Hematopoietic multipotent progenitor cell (in vitro differentiated cells): ENCODE results near the gene C1QL1. TPM values are rescaled to one million over a fixed set of nuclear protein-coding genes. Genes with fewer than 3 reads are reported as not detected.
A peak's percentile ranks its signal among the peaks of the same experiment; 100 is the strongest.
"Not testable (repeated sequence)": the region's sequence is repeated elsewhere in the genome, so short reads cannot be mapped to it uniquely, and the experiment has no call there.

Experiments used
- DNase-seq, 3 donors: peaks; one replicate each; pipeline ENCODE4 v3.0.0-alpha.2; 2011 to 2015; ENCODE audit warnings: low read depth in 2 of 3, low spot score in 2 of 3
- total RNA-seq: library from RNA; depleted of rRNA; stranded (reverse); fragments of >200 nt; gene quantifications from one replicate; pipeline ENCODE4 v1.2.3, GENCODE V29; 2012

C1QL1 gene
- total RNA-seq, 1 donor, result not detected

DNA sequence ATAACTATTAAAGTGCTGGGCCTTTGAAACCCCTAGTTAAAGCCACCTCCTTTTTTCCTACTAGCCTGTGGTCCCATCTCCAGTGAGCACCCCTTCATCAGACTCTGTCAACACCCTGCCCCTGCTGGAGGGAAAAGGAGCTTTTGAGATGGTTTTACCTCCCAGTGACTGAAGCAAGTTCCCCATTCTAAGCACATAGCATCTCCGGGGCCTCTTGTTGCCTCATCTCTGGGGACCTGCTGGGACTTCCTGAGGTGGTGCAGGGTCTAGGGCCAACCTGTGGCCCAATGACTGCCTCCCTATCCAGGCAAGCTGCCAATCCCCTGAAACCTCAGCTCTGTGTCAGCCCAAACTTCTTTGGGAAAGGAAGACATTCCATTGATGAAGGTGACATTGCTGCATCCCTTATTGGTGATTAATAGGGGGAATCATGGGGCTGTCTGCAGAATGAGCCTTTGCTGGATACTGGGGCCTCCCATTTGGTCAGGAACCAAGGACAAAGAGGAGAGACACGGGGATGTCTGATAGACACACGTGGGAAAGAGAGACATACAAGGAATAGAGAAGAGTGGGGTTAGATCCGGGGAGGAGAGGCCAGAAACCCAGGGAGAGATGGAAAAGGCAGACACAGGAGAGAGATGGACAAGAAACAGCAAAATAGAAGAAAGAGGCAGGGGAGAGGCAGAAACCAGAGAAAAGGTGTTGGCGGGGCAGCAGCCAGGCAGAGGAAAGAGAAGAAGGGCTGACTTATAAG, 2.4 kb downstream of the C1QL1 start:
- peak in 1 of 3 donors; percentile 74 for DNase-seq

- no peak for DNase-seq
Observed at GRCh38 chr17:44961921-44962350, 6.2 kb downstream of the C1QL1 start.

GRCh38 chr17:44960691-44961090, 7.4 kb downstream of the C1QL1 start:
- DNase-seq, result no peak

DNA sequence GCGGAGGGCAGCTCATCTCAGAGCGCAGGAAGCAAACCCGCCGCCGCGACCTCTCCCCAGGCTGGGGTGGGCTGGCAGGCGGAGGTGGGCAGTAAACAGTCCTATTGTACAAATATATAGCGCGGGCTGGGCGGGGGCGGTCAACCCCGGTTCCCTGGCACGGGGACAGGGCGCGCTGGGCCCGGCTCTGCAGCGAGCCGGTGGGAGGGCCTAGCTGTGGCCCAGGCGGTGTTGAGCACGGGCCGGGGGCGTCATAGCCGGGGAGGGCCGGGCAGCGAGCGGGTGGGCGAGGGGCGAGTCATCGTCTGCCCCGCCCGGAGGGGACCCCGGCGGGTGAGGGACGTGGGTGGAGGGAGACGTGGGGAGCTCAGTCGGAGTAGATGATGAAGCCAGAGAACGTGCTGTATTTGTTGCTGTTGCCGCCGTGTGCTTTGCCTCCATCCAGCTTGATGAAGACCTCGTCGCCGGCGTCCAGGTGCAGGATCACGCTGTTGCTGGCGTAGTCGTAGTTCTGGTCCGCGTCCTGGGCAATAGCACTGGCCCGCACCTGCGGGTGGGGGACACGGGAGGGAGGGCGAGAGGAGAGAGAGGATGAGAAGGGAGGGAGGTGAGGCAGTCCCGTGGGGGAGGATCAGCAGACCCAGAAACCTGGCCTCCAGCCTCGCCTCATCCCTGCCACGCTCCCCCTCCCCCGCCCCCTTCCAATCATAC, 8.1 kb downstream of the C1QL1 start:
- DNase-seq, result peak in 1 of 3 donors; percentile 32

GRCh38 chr17:44956998-44957981, 10.8 kb downstream of the C1QL1 start:
- DNase-seq, result no peak

DNA sequence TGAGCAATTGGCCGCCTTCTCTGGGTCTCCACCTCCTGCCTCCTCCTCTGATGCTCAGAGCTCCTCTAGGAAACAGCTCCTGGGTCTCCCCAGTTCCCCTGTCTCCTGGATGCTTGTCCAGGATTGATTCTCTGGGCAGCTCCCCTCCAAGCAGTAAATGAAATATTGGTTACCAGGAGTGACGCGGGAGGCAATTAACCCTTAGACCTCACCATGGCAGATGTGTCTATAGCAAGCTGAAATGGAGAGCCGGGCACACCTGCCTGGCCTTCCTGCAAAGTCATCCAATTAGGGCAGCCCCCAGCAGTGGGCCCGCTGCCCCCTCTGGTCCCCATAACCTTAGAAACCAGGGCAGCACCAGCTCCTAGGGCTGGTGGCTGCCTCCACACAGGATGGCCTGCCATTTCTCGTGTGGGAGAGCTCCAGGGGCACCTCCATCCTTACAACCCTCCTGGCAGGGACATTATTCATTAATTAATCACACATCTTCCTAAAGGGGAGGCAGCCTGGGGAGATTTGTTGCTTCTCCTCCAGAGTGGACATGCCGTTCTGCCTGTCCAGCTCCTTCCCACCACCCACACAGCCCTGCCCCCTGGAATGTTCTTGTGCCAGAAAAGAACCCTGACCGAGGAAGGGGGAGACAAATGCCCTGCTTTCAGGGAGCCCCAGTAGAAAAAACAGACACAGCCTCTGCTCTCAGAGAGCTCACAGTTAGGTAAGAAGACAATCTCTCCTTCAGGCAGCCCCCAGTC, 12.3 kb downstream of the C1QL1 start:
- DNase-seq, result no peak

DNA sequence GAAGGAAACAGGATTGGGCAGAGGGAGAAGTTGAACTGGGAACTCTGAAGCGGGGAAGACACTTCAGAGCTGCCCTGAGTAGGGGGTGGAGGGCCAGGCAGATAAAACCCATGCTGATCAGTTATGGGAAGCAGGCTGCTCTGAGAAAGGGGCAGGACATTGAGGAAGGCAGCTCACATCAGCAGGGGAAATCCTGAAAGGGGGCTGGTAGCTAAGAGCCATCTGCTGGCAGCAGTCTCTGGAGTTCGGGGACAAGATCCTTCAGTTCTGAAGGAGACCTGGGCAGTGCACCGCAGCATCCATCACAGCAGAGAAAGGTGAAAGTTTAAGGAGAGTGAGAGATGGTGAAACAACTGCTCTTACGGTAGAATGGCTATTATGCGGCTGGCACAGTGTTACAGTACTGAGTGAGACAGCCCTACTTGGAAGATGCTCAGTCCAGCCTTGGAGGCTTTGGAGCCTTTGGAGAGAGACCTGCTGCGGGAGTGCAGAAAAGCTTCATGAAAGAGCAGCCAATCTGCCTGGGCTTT, 15.1 kb downstream of the C1QL1 start:
- no peak for DNase-seq

GRCh38 chr17:44948315-44948795, 19.7 kb downstream of the C1QL1 start:
- no peak for DNase-seq

GRCh38 chr17:44947461-44948314, 20.4 kb downstream of the C1QL1 start, which contains the start of gene KIF18B:
TSS of gene KIF18B (minus strand) at chr17:44947773. CDS start at chr17:44936344, 11,429 bp downstream.
- peak; percentile 69 to 96 (median 91) for DNase-seq

GRCh38 chr17:44945652-44946051, 22.5 kb downstream of the C1QL1 start:
- not testable (repeated sequence) for DNase-seq

GRCh38 chr17:44942456-44942855, 25.6 kb downstream of the C1QL1 start:
- no peak for DNase-seq

GRCh38 chr17:44941712-44942331, 26.3 kb downstream of the C1QL1 start:
- DNase-seq, result no peak

- no peak for DNase-seq
Observed at GRCh38 chr17:44940768-44941167, 27.3 kb downstream of the C1QL1 start.

- no peak for DNase-seq
Observed at GRCh38 chr17:44940317-44940716, 27.8 kb downstream of the C1QL1 start.

DNA sequence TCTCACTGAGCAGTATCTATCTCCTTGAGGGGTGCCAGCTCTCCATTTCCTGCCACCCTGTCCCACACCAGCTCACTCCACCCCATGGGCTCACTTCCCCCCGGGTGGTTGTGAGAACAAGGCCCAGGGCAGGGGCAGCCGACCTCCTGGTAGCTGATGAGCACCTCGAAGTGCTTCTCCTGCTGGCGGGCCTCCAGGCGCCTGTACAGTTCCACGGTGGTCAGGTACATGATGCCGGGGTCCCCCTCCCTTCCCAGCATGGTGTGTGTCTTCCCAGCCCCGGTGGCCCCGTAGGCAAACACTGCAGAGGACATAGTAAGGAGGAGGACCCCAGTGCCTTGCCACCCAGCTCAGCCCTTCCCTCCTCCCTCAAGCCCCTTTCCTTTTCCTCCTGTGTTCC, 33.0 kb downstream of the C1QL1 start:
- no peak for DNase-seq

- DNase-seq, result no peak
Observed at GRCh38 chr17:44934745-44935105, 33.4 kb downstream of the C1QL1 start.

DNA sequence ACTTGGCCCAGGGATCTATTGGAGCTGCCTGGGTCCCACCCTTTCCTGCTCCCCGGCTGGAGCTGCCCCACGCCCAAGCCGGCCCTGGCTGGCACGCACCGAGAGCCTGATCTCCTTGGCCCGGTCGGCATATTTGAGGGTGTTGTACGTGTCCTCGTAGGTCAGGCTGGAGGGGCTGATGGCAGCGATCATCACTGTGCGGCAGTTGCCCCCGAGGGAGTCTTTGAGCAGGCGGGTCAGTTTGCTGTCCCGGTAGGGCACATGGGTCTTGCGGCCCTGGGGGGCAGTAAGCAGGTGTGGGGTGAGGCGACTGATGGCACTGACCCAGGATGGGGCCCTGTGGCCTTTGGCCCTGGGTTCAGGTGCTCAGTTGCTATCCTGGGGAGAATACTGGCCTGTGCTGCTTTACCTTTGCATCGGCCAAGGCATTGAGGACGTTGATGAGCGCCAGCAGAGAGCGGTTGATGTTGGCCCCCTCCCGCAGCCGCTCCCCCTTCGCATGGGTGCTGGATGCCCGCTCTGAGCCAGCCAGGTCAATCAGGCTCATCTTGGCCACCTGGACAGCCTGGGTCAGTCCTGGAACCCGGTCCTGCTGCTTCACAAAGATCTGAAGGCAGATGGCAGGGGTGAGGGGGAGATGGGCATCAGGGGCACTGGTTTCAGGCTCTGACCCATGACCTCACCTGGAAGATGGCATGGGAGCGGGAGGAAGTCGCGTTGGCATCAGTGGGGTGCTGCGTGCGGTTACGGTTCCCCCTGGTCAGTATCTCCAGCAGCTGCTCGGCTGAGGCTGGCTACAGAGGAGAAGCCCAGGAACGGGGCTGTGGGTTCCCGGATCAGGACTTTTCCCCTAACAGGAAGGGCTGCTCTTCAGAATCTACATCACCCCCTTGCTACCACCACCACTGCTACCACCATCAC, 34.0 kb downstream of the C1QL1 start:
- no peak for DNase-seq

GRCh38 chr17:44932787-44933097, 35.4 kb downstream of the C1QL1 start:
- DNase-seq, result no peak
